Bronchial epithelial cell (primary cell): ENCODE results near the gene TRPC3. TPM values are rescaled to one million over a fixed set of nuclear protein-coding genes. Genes with fewer than 3 reads are reported as not detected.

Experiments
- DNase-seq: peaks from one replicate; pipeline ENCODE4 v3.0.0-alpha.2; 2010; ENCODE audit warnings: low read depth
- FAIRE-seq: peaks from 2 replicates; lab custom pipeline; 2011; peaks lifted over from hg19 to GRCh38; lab: Jason Lieb, UNC
- H3K27me3 ChIP-seq: 2 replicates; pipeline ENCODE4 v1.5.1; 2011; ENCODE audit warnings: low read length; ENCODE audit not compliant: control insufficient read depth, insufficient read depth
- H3K36me3 ChIP-seq: 2 replicates; pipeline ENCODE4 v1.5.1; 2011; ENCODE audit warnings: low read length; ENCODE audit not compliant: control insufficient read depth, insufficient read depth
- H3K4me3 ChIP-seq: 2 replicates; pipeline ENCODE4 v1.5.1; 2011; ENCODE audit warnings: mild to moderate bottlenecking, low read depth, low read length, control low read depth
- total RNA-seq: library from RNA; depleted of rRNA; stranded (reverse); fragments of >200 nt; gene quantifications from 2 replicates; pipeline ENCODE4 v1.2.1, GENCODE V29; 2014
- TF ChIP-seq, protein P1 (sequence below): IDR thresholded peaks from 2 replicates; pipeline ENCODE4 v1.5.1; 2011; ENCODE audit warnings: mild to moderate bottlenecking, moderate library complexity, low read length, control low read depth, inconsistent platforms; ENCODE audit not compliant: insufficient read depth, severe bottlenecking

TRPC3 gene
- total RNA-seq, 1 donor from 2014 or later: 0.26 TPM

- Histone ChIP-seq H3K36me3 (no peaks in the 10 kb centered on the region), H3K27me3 (no peaks in the 10 kb centered on the region), H3K4me3 (no peak overlapping the region)
- DNase-seq (no peak), FAIRE-seq (no peak)
- TF ChIP-seq, protein P1, sequence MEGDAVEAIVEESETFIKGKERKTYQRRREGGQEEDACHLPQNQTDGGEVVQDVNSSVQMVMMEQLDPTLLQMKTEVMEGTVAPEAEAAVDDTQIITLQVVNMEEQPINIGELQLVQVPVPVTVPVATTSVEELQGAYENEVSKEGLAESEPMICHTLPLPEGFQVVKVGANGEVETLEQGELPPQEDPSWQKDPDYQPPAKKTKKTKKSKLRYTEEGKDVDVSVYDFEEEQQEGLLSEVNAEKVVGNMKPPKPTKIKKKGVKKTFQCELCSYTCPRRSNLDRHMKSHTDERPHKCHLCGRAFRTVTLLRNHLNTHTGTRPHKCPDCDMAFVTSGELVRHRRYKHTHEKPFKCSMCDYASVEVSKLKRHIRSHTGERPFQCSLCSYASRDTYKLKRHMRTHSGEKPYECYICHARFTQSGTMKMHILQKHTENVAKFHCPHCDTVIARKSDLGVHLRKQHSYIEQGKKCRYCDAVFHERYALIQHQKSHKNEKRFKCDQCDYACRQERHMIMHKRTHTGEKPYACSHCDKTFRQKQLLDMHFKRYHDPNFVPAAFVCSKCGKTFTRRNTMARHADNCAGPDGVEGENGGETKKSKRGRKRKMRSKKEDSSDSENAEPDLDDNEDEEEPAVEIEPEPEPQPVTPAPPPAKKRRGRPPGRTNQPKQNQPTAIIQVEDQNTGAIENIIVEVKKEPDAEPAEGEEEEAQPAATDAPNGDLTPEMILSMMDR: no peak
Measured at GRCh38 chr4:121898150-121898549, 53.7 kb downstream of the TRPC3 start.

GRCh38 chr4:121888134-121888533, 63.7 kb downstream of the TRPC3 start:
- no peak overlapping the region for H3K4me3 ChIP-seq
- FAIRE-seq: no peak
- H3K36me3 ChIP-seq: no peaks in the 10 kb centered on the region
- TF ChIP-seq, protein P1: no peak
- peaks cover 3% of the 10 kb centered on the region for H3K27me3 ChIP-seq
- no peak for DNase-seq

DNA sequence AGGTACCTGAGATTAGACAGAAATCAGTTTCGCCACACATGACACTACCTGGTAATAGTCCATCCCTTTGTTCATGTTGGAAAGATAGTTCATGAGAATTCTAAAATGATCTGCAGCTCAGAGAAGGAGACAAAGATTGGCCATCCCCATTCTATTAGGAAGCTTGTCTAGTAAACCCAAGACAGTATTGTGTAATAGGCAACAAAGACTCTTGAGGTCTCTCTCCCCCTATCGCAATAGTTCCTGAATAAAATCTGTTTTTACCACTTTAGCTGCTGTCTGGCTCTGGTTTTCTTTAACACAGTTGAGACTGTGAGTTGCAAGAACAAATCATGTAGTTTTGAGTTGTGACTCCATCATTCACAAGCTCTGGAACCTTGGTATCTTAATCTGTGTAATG, 66.7 kb downstream of the TRPC3 start:
- TF ChIP-seq, protein P1: no peak
- DNase-seq (no peak), FAIRE-seq (no peak)
- H3K27me3 ChIP-seq: peaks cover 3% of the 10 kb centered on the region
- no peaks in the 10 kb centered on the region for H3K36me3 ChIP-seq
- H3K4me3 ChIP-seq: no peak overlapping the region

GRCh38 chr4:121881158-121881557, 70.7 kb downstream of the TRPC3 start:
- TF ChIP-seq, protein P1: no peak
- FAIRE-seq: no peak

DNA sequence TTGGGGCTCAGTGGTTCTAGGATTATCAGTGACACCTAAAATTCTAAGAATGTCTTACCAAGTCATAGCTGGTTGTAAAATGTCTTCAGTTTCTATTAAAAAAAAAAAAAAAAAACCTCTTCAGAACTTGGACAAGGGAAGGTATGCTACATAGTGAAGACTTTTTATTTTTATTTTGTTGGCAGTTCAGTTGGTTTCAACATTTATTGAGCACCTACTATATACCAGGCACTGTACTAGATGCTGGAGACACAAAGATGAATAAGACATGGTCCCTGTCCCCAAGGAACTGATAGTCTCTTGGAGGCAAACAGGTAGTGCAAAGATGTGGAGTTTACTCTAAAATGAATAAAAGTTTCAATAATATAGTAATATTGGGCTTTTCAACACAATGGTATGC, 72.7 kb downstream of the TRPC3 start:
- H3K36me3 ChIP-seq: no peaks in the 10 kb centered on the region
- TF ChIP-seq, protein P1: no peak
- H3K4me3 ChIP-seq: no peak overlapping the region
- DNase-seq (no peak), FAIRE-seq (no peak)
- H3K27me3 ChIP-seq: no peaks in the 10 kb centered on the region

More at GRCh38 chr4:121881158-121881557, 70.7 kb downstream of the TRPC3 start:
- Histone ChIP-seq H3K4me3 (no peak overlapping the region), H3K27me3 (peaks cover 2% of the 10 kb centered on the region), H3K36me3 (no peaks in the 10 kb centered on the region)
- DNase-seq: no peak
